Tibial nerve (tissue), 4 donors: Measurements from ENCODE around the gene WDR73. TPM values are rescaled to one million over a fixed set of nuclear protein-coding genes. Genes with fewer than 3 reads are reported as not detected.
"Not testable (repeated sequence)": the region's sequence is repeated elsewhere in the genome, so short reads cannot be mapped to it uniquely, and the experiment has no call there.

ENCODE experiments used
- DNase-seq, 2 donors: peaks; one replicate each; pipeline ENCODE4 v3.0.0-alpha.2; 2019; ENCODE audit warnings: low spot score in 2 of 2
- H3K27ac ChIP-seq, 4 donors: fragments of 200-600 bp; sonication (generic) in 3 of 4; one replicate each; pipeline ENCODE4 v1.5.1; 2017 to 2019; ENCODE audit warnings: mild to moderate bottlenecking in 1 of 4
- H3K27me3 ChIP-seq, 2 donors: fragments of 200-600 bp; sonication (generic) in 1 of 2; one replicate each; pipeline versions ENCODE4 v1.5.1 to v1.6.0; 2017 to 2019
- H3K36me3 ChIP-seq, 3 donors: fragments of 200-600 bp; sonication (generic); one replicate each; pipeline ENCODE4 v1.5.1; 2018 to 2019
- H3K4me1 ChIP-seq, 4 donors: fragments of 200-600 bp; sonication (generic) in 3 of 4; one replicate each; pipeline ENCODE4 v1.5.1; 2017 to 2019
- H3K4me3 ChIP-seq, 4 donors: fragments of 200-600 bp; sonication (generic) in 3 of 4; one replicate each; pipeline ENCODE4 v1.5.1; 2017 to 2019; ENCODE audit warnings: mild to moderate bottlenecking in 1 of 4, moderate library complexity in 1 of 4
- H3K9me3 ChIP-seq, 4 donors: fragments of 200-600 bp; sonication (generic) in 3 of 4; one replicate each; pipeline ENCODE4 v1.5.1; 2017 to 2019
- CTCF ChIP-seq, 5 experiments: fragments of 200-600 bp in 3 of 5; fragments of 450-650 bp in 2 of 5; sonication (generic) in 3 of 5; IDR thresholded peaks; one replicate each; pipeline ENCODE4 v1.5.1; 2016 to 2019; ENCODE audit warnings: antibody characterized with exemption in 5 of 5, mild to moderate bottlenecking in 3 of 5, moderate library complexity in 2 of 5
- EP300 ChIP-seq, 2 donors: sonication (generic); formaldehyde crosslinking; IDR thresholded peaks; one replicate each; pipeline ENCODE4 v1.6.1; 2017; ENCODE audit warnings: antibody characterized with exemption in 2 of 2, mild to moderate bottlenecking in 1 of 2
- POLR2A ChIP-seq, 2 donors: fragments of 450-650 bp; IDR thresholded peaks; one replicate each; pipeline ENCODE4 v1.6.1; 2017; ENCODE audit warnings: antibody characterized with exemption in 2 of 2, mild to moderate bottlenecking in 2 of 2, moderate library complexity in 2 of 2
- WGBS, 2 donors: methylation state at CpG; one replicate each; pipeline ENCODE4 v1.1.5; 2018; 5-methylcytosine and 5-hydroxymethylcytosine counted together
- total RNA-seq, 4 donors: library from RNA; depleted of rRNA; stranded (reverse); fragments of >200 nt; gene quantifications; one replicate each; pipeline ENCODE4 v1.1.0, GENCODE V29; 2016

The WDR73 gene
- total RNA-seq, 4 donors from 2014 or later, result 19.7 to 40.2 (median 32.3) TPM

GRCh38 chr15:84648539-84648938 lies 5.5 kb downstream of the WDR73 start:
- peaks cover 11 to 91% (median 12%) of the 10 kb centered on the region in 3 donors for H3K36me3 ChIP-seq

GRCh38 chr15:84647726-84648125 lies 6.4 kb downstream of the WDR73 start:
- Histone ChIP-seq H3K27ac (no peak overlapping the region), H3K4me1 (peaks cover 0 to 36% (median 4%) of the 10 kb centered on the region in 4 donors), H3K36me3 (peaks cover 11 to 99% (median 12%) of the 10 kb centered on the region in 3 donors), H3K27me3 (no peaks in the 10 kb centered on the region), H3K9me3 (no peaks in the 10 kb centered on the region), H3K4me3 (no peak overlapping the region)
- no peak for DNase-seq
- no peak for TF ChIP-seq CTCF (IDR thresholded peaks at IDR 0.05)
- no peak for TF ChIP-seq EP300 (IDR thresholded peaks at IDR 0.05)
- no peak for TF ChIP-seq POLR2A (IDR thresholded peaks at IDR 0.05)

More at GRCh38 chr15:84648539-84648938, 5.5 kb downstream of the WDR73 start:
- TF ChIP-seq CTCF (IDR thresholded peaks at IDR 0.05) (no peak), EP300 (IDR thresholded peaks at IDR 0.05) (no peak), POLR2A (IDR thresholded peaks at IDR 0.05) (no peak)
- H3K27ac ChIP-seq, result no peak overlapping the region
- DNase-seq, result peak in 1 of 2 donors; percentile 45
- H3K27me3 ChIP-seq, result no peaks in the 10 kb centered on the region
- H3K4me1 ChIP-seq, result peaks cover 0 to 44% (median 11%) of the 10 kb centered on the region in 4 donors
- no peaks in the 10 kb centered on the region for H3K9me3 ChIP-seq
- H3K4me3 ChIP-seq, result no peak overlapping the region
- WGBS, 2 donors, result 55 to 61% methylated on average over 3 of the region's 3 CpGs

GRCh38 chr15:84645997-84646396 lies 8.1 kb downstream of the WDR73 start:
- TF ChIP-seq CTCF (IDR thresholded peaks at IDR 0.05), result no peak
- TF ChIP-seq EP300 (IDR thresholded peaks at IDR 0.05), result no peak
- TF ChIP-seq POLR2A (IDR thresholded peaks at IDR 0.05), result no peak
- WGBS, 2 donors, result 93 to 95% methylated on average over 10 of the region's 10 CpGs
- Histone ChIP-seq H3K27me3 (no peaks in the 10 kb centered on the region), H3K9me3 (no peaks in the 10 kb centered on the region), H3K4me3 (no peak overlapping the region), H3K4me1 (peaks cover 0 to 19% (median 4%) of the 10 kb centered on the region in 4 donors), H3K36me3 (peaks cover 12 to 99% (median 17%) of the 10 kb centered on the region in 3 donors), H3K27ac (no peak overlapping the region)
- no peak for DNase-seq

GRCh38 chr15:84645496-84645895 lies 8.6 kb downstream of the WDR73 start:
- no peaks in the 10 kb centered on the region for H3K9me3 ChIP-seq
- H3K27ac ChIP-seq, result no peak overlapping the region
- TF ChIP-seq EP300 (IDR thresholded peaks at IDR 0.05) (no peak), CTCF (IDR thresholded peaks at IDR 0.05) (no peak), POLR2A (IDR thresholded peaks at IDR 0.05) (no peak)
- no peaks in the 10 kb centered on the region for H3K27me3 ChIP-seq
- peaks cover 12 to 99% (median 17%) of the 10 kb centered on the region in 3 donors for H3K36me3 ChIP-seq
- 95 to 96% methylated on average over 10 of the region's 10 CpGs for WGBS, 2 donors
- H3K4me1 ChIP-seq, result peaks cover 0 to 19% (median 4%) of the 10 kb centered on the region in 4 donors
- no peak for DNase-seq
- H3K4me3 ChIP-seq, result no peak overlapping the region

- WGBS, 2 donors, result 87 to 90% methylated on average over 6 of the region's 6 CpGs
- TF ChIP-seq CTCF (IDR thresholded peaks at IDR 0.05) (no peak), POLR2A (IDR thresholded peaks at IDR 0.05) (no peak), EP300 (IDR thresholded peaks at IDR 0.05) (no peak)
- peaks cover 0 to 5% (median 1%) of the 10 kb centered on the region in 4 donors for H3K4me1 ChIP-seq
- H3K36me3 ChIP-seq, result peaks cover 9 to 99% (median 14%) of the 10 kb centered on the region in 3 donors
- H3K4me3 ChIP-seq, result no peak overlapping the region
- no peaks in the 10 kb centered on the region for H3K27me3 ChIP-seq
- DNase-seq, result no peak
- H3K27ac ChIP-seq, result no peak overlapping the region
- H3K9me3 ChIP-seq, result no peaks in the 10 kb centered on the region
Measured at GRCh38 chr15:84643838-84644237, 10.2 kb downstream of the WDR73 start.

GRCh38 chr15:84642640-84643039 lies 11.4 kb downstream of the WDR73 start:
- H3K27ac ChIP-seq, H3K4me3 ChIP-seq, H3K4me1 ChIP-seq, H3K27me3 ChIP-seq, DNase-seq, H3K9me3 ChIP-seq: not testable (repeated sequence)
- WGBS, 2 donors, result 69 to 71% methylated on average over 2 of the region's 2 CpGs
- peaks cover 9 to 99% (median 14%) of the 10 kb centered on the region in 3 donors for H3K36me3 ChIP-seq

- peaks cover 9 to 98% (median 14%) of the 10 kb centered on the region in 3 donors for H3K36me3 ChIP-seq
- H3K4me1 ChIP-seq, H3K27me3 ChIP-seq, H3K27ac ChIP-seq, H3K4me3 ChIP-seq, DNase-seq, H3K9me3 ChIP-seq: not testable (repeated sequence)
- WGBS, 2 donors, result 87 to 98% methylated on average over 9 of the region's 9 CpGs
Measured at GRCh38 chr15:84641871-84642270, 12.2 kb downstream of the WDR73 start.
